Measurements from ENCODE around the gene SNAI3.
A peak's percentile ranks its signal among the peaks of the same experiment; 100 is the strongest.

SNAI3 gene

GRCh38 chr16:88721815-88722755 is 35.8 kb upstream of the SNAI3 start:
- no peak for DNase-seq (ENCODE audit: extremely low read depth in 1 of 2, low read depth in 1 of 2)

DNA sequence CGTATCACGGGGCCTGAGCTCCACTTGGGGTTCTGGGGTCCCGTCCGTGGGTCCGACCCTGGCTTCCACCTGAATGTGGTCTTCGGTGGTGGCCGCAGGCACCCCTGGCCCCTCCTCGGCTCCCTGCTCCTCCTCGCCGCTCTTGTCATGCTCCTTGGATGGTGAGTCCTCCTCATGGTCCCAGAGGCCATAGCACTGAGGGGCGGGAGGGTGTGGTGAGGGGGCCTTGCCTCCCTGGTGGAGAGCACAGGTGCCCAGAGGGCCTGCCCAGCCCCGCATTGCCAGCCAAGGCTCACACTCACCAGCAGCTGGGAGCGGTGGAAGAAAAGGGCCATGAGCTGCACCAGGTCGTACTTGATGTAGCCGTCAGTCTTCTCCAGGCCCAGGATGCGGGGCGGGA is 34.9 kb upstream of the SNAI3 start:
- DNase-seq (ENCODE audit: extremely low read depth in 1 of 2, low read depth in 1 of 2) = no peak

DNA sequence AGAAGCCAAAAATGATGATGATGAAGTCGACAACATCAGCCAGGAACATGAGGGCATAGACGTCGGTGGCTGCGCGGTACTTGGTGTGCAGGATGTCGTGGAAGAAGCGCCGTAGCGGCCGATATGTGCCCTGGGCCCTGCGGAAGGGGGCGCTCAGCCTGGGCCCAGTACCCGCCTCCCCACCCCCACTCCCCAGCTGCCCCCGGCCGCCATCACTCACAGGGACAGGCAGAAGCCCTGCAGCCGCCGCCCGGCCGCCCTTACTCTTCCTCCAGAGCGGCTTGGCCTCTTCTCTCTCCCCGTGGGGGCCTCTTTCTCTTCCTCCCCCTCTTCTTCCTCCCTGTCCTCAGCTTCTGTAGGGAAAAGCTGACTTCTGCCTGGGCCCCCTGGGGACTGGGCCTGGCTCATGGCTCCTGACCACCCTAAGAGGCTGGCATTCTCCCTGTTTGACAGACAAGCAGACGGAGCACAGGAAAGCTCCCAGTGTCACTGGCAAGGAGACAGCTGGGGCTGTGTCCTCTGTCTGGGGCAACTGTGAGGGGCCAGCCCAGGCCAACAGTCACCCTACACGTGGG is 34.2 kb upstream of the SNAI3 start:
- DNase-seq (ENCODE audit: extremely low read depth in 1 of 2, low read depth in 1 of 2) = no peak

- no peak for DNase-seq (ENCODE audit: extremely low read depth in 1 of 2, low read depth in 1 of 2)
These were observed 33.6 kb upstream of the SNAI3 start for GRCh38 chr16:88719933-88720296.

- no peak for DNase-seq (ENCODE audit: extremely low read depth in 1 of 2, low read depth in 1 of 2)
These were observed 33.1 kb upstream of the SNAI3 start for GRCh38 chr16:88719267-88719932.

- no peak for DNase-seq (ENCODE audit: extremely low read depth in 1 of 2, low read depth in 1 of 2)
These were observed 31.9 kb upstream of the SNAI3 start for GRCh38 chr16:88718178-88718577.

DNA sequence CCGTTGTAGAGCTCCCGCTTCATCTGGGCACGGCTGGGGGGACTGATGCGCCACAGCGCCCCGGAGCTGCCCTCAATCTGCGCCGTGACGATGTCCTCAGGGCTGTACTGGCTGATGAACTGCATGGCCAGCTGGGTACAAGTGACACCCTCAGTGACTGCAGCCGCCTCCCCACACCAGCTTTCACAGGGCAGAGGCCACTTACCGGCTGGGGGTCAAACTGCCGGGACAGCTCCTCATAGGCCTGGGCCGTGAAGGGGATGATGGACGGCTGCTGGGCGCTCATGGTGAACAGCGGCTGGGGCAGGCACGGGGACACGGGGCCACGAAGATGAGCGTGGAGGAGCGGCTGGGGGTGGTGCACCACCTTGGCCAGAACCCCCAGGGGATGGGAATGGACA is 30.3 kb upstream of the SNAI3 start:
- no peak for DNase-seq (ENCODE audit: extremely low read depth in 1 of 2, low read depth in 1 of 2)

- no peak for DNase-seq (ENCODE audit: extremely low read depth in 1 of 2, low read depth in 1 of 2)
These were observed 29.9 kb upstream of the SNAI3 start for GRCh38 chr16:88716201-88716600.

DNA sequence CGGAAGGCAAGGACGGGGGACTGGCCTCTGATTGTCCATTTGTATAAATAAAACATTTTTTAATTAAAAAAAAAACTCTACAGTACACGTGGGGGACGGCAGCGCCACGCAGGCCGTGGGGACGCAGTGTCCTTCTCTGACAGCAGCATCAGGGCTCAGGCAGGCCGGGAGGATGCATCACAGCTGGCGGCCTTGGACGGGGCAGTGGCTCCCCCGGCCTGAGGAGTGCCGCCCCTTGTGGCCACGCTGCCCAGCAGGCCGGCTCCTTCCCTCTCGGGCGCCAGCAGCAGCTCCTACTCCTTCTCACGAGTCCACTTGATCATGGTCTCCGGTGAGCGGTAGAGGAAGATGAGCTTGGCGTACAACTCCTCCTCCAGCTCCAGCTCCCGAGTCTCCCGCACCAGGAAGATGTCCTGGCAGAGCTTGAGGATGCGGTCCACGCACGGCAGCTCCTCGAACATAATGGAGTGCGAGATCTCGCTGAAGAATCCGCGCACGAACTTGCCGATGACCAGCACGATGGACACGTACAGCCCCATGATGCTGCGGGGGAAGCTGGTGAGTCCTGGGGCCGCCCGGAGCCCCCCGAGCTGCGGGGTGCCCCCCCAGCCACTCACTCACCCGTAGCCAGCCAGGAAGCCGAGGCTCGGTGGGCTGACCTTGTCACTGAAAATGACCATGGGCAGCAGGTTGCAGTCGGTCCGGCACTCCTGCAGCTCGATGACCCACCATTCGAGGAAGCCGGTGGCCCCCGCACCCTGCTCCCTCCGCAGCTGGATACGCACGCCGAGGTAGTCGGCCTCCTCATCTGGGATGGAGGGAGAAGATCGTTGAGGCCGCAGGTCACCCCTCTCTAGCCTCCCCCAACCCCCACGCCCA is 29.2 kb upstream of the SNAI3 start:
- no peak for DNase-seq (ENCODE audit: extremely low read depth in 1 of 2, low read depth in 1 of 2)

GRCh38 chr16:88714420-88715302 is 28.4 kb upstream of the SNAI3 start:
- DNase-seq (ENCODE audit: extremely low read depth in 1 of 2, low read depth in 1 of 2) = no peak

DNA sequence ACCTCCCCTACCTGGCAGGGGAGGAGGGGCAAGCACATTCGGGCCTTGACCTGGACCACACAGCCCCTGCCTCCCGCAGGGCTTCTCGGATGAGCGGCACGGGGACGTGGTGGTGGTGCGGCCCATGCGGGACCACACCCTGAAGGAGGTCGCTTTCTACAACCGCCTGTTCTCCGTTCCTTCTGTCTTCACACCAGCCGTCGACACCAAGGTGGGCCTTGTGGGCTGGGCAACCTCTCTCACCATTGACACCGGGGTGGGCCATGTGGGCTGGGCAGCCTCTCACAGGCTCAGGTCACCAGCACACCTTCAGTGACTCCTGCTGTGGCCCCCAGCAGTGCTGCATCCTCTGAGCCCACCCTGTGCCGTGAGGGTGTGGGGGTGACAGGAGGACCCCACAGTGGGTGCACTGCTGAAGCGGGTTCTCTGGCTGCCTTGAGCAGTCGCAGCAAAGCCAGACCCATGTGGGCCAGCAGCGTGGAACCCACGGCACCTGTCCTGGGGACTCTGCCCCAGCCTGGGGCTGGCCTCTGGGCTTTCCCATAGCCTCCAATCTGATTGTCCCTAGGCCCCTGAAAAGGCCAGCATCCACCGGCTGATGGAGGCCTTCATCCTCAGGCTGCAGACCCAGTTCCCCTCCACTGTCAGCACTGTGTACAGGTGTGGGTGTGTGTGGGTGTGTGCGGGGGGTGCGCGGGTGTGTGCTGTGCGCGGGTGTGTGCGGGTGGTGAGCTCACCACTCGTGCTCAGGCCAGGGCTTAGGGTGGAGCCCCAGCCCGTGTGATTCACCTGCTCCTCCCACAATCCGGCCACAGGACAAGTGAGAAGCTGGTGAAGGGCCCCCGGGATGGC is 27.5 kb upstream of the SNAI3 start:
- no peak for DNase-seq (ENCODE audit: extremely low read depth in 1 of 2, low read depth in 1 of 2)

- no peak for DNase-seq (ENCODE audit: extremely low read depth in 1 of 2, low read depth in 1 of 2)
These were observed 26.7 kb upstream of the SNAI3 start for GRCh38 chr16:88713054-88713453.

GRCh38 chr16:88712362-88712979 is 26.2 kb upstream of the SNAI3 start:
- DNase-seq (ENCODE audit: extremely low read depth in 1 of 2, low read depth in 1 of 2) = no peak

DNA sequence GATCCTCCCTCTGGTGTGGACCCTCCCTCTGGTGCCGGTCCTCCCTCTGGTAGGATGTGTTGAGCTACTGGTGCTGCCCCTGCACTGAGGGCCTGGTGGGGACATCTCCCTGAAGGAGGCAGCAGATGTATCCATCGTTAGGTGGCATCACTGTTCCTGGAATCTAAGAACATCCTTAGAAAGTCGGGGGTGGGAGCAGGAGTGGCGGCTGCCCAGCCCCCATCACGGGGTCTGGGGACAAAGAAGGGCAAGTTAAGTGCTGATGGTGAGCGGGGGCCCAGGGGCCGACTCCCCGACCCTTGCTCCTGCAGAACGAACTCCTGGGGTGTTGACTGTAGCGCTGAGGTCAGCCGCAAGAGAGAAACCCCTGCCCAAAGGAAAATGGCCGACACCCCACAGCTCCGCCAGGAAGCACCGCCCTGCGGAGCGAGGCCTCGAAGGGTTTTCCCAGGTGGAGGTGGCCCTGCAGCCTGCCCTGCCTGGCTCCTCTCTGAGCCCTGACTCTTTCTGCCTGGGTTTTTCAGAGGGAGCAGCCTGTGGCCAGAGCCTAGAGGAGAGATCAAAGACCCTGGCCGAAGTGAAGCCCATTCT is 25.5 kb upstream of the SNAI3 start:
- DNase-seq (ENCODE audit: extremely low read depth in 1 of 2, low read depth in 1 of 2) = no peak

DNA sequence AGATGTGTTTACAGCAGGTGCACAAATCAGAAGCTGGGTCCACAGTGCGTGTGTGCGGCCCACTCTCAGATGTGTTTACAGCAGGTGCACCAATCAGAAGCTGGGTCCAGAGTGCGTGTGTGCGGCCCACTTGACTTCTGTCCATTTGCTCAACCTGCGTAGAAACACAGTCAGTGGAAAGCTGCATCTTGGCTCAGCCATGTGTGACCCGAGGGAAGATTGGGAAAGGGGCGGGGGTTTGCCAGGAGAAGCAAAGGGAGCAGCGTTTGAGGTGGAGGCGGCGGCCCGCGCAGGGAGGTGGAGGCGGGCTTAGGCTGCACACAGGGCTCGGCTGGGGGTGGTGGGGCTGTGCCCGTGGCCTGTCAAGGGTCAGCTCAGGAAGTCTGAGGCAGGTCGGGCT is 24.2 kb upstream of the SNAI3 start:
- no peak for DNase-seq (ENCODE audit: extremely low read depth in 1 of 2, low read depth in 1 of 2)

- DNase-seq (ENCODE audit: extremely low read depth in 1 of 2, low read depth in 1 of 2) = no peak
These were observed 20.9 kb upstream of the SNAI3 start for GRCh38 chr16:88706965-88707826.

DNA sequence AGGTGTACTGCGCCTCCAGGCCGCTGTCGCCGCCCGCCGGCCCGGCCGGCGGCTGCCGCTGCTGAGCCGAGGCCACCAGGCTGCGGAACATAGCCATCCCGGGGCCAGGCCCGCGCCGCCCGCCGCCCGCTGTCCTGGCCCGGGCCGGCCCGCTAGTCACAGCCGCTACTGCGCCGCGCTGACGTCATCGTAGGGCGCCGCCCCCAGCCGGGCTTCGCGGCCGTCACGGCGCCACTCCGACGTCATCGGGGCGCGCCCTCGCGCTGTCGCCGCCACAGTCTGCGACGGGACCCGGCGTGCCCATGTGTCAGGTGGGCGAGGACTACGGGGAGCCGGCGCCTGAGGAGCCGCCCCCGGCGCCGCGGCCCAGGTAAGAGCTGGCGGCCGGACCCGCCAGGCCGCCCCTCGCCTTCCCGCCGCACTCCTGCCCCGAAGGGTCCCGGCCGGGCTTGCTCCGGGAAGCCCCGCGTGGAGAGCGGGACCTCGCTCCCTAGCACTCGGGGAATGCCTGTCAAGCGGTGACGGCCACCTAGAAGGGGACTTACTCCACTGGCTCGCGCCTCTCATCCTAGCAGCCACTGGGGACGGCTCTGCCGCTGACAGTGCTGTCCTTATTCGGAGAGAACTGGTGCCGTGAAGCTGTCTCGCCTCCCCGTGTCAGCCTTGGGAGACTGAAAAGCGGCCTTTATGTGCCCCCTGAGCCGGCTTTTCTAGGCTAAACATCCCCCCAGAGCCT is 20.1 kb upstream of the SNAI3 start, which contains the start of the genes CTU2 and RNF166:
TSS of gene CTU2 (plus strand) at position 275 of the 736 bp plus-strand sequence. CDS start at position 303, 28 bp downstream.
TSS of gene RNF166 (minus strand) at position 180 of the 736 bp plus-strand sequence. CDS start at position 97, 83 bp downstream.
- peak; percentile 85 to 89 for DNase-seq (ENCODE audit: extremely low read depth in 1 of 2, low read depth in 1 of 2)

All from stimulated activated CD8-positive, alpha-beta memory T cell treated with anti-CD3 and anti-CD28 coated beads, Interleukin-7, amount 100 ng/mL, for 48 hours (primary cell).